Measurements from ENCODE around the gene MALL. TPM values are rescaled to one million over a fixed set of nuclear protein-coding genes. Genes with fewer than 3 reads are reported as not detected.

The MALL gene
- total RNA-seq, 4 donors from 2014 or later, result 38.7 to 92.8 (median 54.1) TPM

DNA sequence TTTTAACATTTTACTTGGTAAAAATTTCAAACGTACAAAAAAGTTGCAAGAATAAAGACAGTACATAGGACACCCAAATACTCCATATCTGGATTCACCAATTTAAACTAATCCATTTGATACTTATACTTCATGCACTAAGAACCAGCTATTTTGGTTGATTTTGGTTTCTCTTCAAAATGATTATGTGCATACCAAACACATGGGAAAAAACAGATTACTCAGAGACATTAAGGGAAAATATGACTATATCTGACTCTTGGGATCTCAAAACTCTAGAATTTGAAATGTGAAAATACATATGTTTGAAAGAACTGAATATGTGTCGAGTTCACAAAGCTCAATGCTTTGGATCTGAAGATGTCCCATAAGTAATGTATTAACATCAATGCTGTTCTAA is 15.5 kb upstream of the MALL start:
- intact Hi-C loops (cut with DNase I; ENCODE audit: low total_unique reads), result no loop called here
- DNase-seq (ENCODE audit: low spot score in 2 of 2), result no peak
- H3K4me3 ChIP-seq (ENCODE audit: low read depth, poor library complexity, severe bottlenecking), result no peak overlapping the region
- WGBS, 2 donors, result 71 to 81% methylated on average over 2 of the region's 2 CpGs
- no peak for TF ChIP-seq POLR2A (IDR thresholded peaks at IDR 0.05)
- TF ChIP-seq, protein P1, sequence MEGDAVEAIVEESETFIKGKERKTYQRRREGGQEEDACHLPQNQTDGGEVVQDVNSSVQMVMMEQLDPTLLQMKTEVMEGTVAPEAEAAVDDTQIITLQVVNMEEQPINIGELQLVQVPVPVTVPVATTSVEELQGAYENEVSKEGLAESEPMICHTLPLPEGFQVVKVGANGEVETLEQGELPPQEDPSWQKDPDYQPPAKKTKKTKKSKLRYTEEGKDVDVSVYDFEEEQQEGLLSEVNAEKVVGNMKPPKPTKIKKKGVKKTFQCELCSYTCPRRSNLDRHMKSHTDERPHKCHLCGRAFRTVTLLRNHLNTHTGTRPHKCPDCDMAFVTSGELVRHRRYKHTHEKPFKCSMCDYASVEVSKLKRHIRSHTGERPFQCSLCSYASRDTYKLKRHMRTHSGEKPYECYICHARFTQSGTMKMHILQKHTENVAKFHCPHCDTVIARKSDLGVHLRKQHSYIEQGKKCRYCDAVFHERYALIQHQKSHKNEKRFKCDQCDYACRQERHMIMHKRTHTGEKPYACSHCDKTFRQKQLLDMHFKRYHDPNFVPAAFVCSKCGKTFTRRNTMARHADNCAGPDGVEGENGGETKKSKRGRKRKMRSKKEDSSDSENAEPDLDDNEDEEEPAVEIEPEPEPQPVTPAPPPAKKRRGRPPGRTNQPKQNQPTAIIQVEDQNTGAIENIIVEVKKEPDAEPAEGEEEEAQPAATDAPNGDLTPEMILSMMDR (IDR thresholded peaks at IDR 0.05), result no peak

DNA sequence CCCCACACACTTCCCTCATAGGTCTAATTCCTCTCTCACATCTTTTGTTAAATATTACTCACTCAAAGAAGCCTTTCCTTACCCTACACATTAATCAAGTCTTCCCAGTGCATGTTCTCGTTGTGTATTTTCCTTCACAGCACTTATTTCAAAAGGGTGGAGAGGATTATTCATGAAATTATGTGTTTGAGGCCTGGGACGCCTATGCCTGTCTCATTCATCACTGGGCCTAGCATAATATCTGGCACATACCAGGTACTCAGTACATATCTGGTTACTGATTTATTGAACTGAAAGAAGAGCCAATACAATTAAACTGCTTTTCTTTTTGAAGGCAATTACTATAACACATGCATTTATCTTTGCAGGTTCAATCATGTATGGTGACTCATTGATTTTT is 15.1 kb upstream of the MALL start:
- DNase-seq (ENCODE audit: low spot score in 2 of 2), result no peak
- 64 to 69% methylated on average over 2 of the region's 2 CpGs for WGBS, 2 donors
- H3K4me3 ChIP-seq (ENCODE audit: low read depth, poor library complexity, severe bottlenecking), result no peak overlapping the region
- intact Hi-C loops (cut with DNase I; ENCODE audit: low total_unique reads), result no loop called here
- TF ChIP-seq, protein P1 (IDR thresholded peaks at IDR 0.05), result no peak

DNA sequence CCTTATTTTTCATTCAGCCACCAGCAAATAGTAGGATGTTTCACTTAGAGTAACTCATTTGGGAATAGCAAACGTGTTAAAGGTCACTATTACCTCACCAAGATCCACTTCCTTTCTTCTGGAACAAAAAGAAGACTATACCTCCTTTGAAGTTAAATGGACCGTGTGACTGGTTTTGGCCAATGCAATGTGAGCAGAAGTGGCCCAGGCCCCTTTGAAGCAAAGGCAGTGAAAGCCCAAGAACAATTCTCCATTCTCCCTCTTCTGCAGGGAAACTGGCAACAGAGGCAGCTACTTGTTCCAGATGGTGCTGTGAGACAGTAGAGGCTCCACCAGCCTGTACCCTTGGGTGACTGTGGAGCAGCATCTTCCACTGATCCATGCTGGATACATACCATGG is 11.3 kb upstream of the MALL start:
- no peak for DNase-seq (ENCODE audit: low spot score in 2 of 2)
- TF ChIP-seq POLR2A (IDR thresholded peaks at IDR 0.05), result no peak
- TF ChIP-seq, protein P1 (IDR thresholded peaks at IDR 0.05), result no peak
- 79 to 80% methylated on average over 2 of the region's 2 CpGs for WGBS, 2 donors
- H3K4me3 ChIP-seq (ENCODE audit: low read depth, poor library complexity, severe bottlenecking), result no peak overlapping the region
- intact Hi-C loops (cut with DNase I; ENCODE audit: low total_unique reads), result no loop called here

DNA sequence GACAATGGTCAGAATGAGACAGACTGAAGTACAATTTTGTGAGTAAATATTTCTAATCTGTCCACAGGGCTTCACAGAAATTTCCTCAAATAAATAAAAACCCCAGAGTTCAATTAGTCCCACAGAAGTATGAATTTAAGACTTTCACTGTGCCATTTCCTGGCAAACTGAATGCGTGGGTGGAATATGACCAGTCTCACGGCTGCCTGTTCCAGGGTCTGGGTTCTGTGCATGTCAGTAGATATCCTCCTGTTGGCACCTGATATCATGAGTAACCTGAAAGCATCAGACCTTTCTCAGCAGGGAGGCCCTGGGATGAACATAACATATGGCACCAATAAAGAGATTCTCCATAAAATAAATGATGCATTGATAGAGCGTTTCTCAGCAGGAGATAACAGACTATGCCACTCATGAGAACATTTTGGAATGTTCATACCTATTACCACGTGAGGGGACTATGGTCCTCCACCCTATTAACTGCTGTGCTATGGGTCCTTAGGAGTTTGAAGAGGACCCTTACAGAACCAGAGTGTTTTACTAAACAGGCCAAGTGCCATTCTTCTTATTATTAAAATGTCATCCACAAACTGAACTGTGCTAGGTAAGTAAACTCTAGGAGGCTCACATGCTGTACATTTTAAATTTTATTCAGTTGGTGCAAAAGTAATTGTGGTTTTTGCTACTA is 10.6 kb upstream of the MALL start:
- 62 to 75% methylated on average over 4 of the region's 4 CpGs for WGBS, 2 donors
- DNase-seq (ENCODE audit: low spot score in 2 of 2), result no peak
- TF ChIP-seq, protein P1 (IDR thresholded peaks at IDR 0.05), result no peak
- no peak for TF ChIP-seq POLR2A (IDR thresholded peaks at IDR 0.05)
- H3K4me3 ChIP-seq (ENCODE audit: low read depth, poor library complexity, severe bottlenecking), result no peak overlapping the region
- intact Hi-C loops (cut with DNase I; ENCODE audit: low total_unique reads), result no loop called here

DNA sequence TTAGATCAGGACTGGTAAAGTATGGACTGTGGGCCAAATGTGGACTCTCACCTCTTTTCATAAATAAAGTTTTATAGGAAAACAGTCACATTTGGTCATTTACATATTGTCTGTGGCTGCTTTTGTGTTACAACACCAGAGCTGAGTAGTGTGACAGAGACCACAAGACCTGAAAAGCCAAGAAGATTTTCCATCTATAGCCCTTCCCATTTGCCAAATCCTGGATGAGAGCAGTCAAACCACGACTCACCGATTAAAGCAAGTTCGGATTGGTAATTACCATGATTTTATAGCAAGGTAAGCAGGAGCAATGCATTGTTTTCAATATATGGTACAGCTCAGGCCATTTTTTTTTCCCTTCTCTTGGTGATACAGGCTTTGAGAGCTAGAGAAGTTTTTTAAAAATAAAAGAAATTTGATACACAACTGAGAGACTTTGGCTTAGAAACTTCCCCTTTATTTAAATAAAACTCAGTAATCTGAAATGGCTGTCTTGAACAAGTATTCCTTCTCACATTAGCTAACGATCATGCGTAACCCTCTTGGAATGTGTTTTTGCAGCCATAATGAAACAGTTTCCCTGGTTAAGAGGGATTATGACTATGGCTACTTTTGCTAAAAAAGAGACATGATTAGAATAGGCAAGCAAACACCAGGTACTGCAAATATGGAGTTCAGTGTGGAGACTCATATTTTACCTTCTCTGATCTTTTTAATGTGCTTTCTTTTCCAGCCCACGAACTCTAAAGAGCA is 9.5 kb upstream of the MALL start:
- no peak for DNase-seq (ENCODE audit: low spot score in 2 of 2)
- no peak for TF ChIP-seq POLR2A (IDR thresholded peaks at IDR 0.05)
- TF ChIP-seq, protein P1 (IDR thresholded peaks at IDR 0.05), result no peak
- H3K4me3 ChIP-seq (ENCODE audit: low read depth, poor library complexity, severe bottlenecking), result no peak overlapping the region
- intact Hi-C loops (cut with DNase I; ENCODE audit: low total_unique reads), result no loop called here
- whole genome bisulfite sequencing, 2 donors, result 54 to 55% methylated on average over 6 of the region's 6 CpGs

Data from lower leg skin (tissue), 4 donors.